ENCODE measurements around the gene CBLB.
"Not testable (repeated sequence)": the region's sequence is repeated elsewhere in the genome, so short reads cannot be mapped to it uniquely, and the experiment has no call there.

Gene CBLB

DNA sequence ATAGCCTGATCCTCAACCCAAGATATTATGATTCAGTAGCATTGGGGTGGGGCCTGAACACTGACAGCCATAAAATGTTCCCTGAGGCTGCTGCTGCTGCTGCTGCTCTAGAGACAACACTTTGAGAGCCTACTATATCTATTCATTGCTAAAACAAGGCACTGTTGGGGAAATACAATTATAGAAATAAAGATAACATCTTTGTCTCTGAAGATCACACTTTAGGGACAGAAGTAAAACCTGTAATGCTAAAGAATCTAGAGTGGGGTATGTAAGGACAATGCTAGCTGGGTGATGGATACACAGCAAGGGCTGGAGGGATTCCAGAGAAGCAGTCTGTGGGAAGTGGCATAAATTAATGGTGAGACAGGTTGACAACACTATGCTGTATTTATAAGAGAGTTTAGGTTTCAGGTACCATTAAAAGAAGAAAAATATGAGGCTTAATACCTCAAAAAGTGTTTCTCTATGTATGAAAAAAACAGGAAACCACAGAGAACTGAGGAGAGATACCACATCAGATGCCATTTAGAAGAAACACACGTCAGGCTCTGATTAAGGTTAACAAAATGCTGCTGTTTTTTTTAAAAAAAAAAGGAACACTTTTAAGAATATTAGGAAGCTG lies 115.9 kb downstream of the CBLB start:
- peak; percentile 76 for DNase-seq (ENCODE audit: low spot score)

DNA sequence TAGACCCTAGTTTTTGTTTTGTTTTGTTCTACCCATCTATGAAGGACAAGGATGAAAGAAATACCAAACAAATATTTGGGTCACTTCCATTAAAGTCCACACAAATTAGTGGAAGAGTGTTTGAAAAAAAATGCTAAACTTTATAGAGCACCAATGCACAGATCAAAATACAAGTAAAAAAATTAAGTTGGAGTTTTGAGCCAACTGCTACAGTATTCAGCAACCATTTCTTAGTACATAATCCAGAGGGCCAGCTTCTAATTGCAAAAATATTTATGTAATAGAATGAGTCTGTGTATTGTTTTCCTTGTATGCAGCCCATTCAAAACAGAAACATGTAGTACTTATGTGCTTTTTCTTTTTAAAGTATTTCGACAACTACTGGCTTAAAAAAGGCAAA lies 121.1 kb downstream of the CBLB start:
- no peak for DNase-seq (ENCODE audit: low spot score)

GRCh38 chr3:105747060-105747541 lies 121.7 kb downstream of the CBLB start:
- peak; percentile 28 for DNase-seq (ENCODE audit: low spot score)

GRCh38 chr3:105746231-105746996 lies 122.4 kb downstream of the CBLB start:
- peak; percentile 36 for DNase-seq (ENCODE audit: low spot score)

- peak; percentile 71 for DNase-seq (ENCODE audit: low spot score)
Measured at GRCh38 chr3:105745046-105745445, 123.8 kb downstream of the CBLB start.

DNA sequence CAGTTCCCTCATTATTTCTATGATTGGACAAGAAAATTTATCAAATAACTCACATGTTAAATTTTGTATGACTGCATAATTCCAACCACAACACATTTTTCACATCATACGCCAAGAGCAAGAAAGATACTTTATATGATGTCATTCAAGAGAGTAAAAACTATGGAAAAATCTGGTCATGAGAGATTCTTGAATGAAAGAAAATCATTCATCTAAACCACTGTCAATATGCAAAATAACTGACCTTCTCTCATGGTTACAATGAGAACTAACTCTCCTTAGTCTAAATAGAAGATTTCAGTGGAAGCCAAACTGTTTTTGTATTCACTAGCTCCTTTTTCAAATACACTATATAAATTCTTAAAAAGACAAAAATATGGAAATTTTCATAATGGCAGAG lies 124.6 kb downstream of the CBLB start:
- DNase-seq (ENCODE audit: low spot score): no peak

DNA sequence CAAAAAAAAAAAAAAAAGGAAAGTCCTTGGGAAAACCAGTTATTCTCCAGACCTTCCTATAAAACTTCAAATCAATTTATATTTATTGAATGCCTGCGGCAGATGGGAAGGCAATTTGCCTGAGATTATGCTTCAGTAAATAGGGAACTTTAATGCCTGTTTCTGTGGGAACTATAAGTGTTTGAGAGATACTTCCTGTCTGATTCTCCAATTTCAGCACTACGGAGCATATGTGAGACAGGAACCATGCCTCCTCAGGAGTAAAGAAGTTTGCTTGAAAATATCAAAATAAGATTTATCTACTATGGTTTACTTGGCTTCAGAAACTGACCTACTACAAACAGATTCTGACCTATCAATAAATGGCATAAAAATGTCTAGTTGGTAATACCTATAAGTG lies 135.5 kb downstream of the CBLB start:
- no peak for DNase-seq (ENCODE audit: low spot score)

DNA sequence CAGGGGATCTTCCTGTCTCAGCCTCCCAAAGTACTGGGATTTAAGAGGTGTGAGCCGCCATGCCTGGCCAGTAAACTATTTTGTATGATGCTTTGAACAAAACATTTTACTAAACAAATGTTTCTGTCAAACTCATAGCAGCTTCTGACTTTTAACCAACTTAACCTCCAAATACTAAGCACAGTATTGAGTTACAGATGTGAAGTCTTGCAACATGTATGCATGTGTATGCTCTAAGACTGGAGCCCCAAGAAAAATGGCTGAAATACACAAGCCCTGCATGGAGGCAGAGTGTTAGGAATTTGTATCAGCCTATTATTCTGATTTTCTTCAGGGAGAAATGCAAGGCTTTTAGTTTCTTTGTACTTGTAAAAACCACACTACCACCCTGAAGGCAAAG lies 137.1 kb downstream of the CBLB start:
- DNase-seq (ENCODE audit: low spot score): no peak

- no peak for DNase-seq (ENCODE audit: low spot score)
Measured at GRCh38 chr3:105730801-105731354, 137.9 kb downstream of the CBLB start.

DNA sequence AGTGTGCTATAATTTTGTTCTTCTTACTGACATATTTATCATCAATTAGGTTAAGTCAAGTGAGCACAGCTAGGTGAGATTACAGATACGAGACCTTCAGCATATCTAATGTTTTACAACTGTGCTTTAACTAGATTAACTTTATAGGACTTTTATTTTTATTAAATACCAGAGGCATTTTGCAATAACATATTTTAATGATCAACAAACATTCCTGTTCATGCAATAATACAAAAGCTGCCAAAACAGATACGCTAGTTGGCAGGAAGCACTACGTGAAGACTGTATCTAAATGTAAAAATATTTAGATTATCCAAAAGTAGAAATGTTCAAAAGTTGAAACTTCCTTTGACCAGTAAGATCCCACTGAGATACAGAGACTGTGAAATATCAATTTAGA lies 139.1 kb downstream of the CBLB start:
- DNase-seq (ENCODE audit: low spot score): no peak

GRCh38 chr3:105728771-105729312 lies 140.0 kb downstream of the CBLB start:
- no peak for DNase-seq (ENCODE audit: low spot score)

- not testable (repeated sequence) for DNase-seq (ENCODE audit: low spot score)
Measured at GRCh38 chr3:105727036-105727435, 141.8 kb downstream of the CBLB start.

- no peak for DNase-seq (ENCODE audit: low spot score)
Measured at GRCh38 chr3:105722943-105723556, 145.8 kb downstream of the CBLB start.

- no peak for DNase-seq (ENCODE audit: low spot score)
Measured at GRCh38 chr3:105719791-105720190, 149.0 kb downstream of the CBLB start.

DNA sequence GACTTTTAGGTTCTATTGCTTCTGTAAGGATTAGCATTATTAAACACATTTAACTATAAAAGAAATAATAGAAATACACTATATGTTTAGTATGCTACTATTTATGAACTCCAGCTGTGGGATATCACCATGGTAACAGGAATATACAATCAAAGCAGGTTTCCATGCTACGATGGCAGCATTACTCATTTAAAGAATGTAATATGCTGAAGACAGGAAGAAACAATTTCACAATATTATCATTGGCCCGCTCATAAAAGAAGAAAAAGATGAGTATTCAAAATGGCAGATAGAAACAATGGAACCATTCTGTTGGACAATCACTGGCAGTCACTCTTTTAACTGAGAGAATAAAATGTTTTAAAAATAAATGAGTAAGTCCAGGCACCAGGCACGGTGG lies 153.4 kb downstream of the CBLB start:
- DNase-seq (ENCODE audit: low spot score): no peak

DNA sequence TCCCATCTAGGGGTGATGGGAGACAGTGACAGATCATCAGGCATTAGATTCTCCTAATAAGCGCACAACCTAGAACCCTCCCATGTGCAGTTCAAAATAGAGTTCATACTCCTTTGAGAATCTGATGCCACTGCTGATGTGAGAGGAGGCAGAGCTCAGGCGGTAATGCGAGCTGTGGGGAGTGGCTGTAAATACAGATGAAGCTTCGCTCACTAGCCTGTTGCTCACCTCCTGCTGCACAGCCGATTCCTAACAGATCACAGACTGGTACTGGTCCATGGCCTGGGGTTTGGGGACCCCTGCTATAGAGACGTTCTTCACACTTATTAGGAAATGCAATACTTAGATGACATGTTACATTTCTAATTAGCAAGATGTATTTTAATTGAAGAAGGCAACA lies 154.4 kb downstream of the CBLB start:
- no peak for DNase-seq (ENCODE audit: low spot score)

DNA sequence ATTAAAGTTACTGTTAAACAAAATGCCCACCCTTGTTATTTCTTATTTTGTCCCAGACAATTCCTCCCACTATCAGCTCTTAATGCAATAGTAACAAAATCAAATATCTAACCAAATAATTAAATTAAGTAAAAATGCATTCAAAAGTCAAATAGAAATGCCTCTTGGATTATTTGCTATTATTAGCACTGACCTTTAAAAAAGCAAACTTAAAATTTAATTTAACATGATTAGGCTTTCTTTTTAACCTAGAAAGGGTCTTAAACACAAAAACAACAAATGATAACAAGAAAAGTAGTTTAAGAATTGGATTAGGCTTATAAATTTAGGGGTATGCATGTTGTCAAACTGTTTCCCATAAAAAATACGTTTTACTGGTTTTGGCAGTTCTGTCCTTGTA lies 159.8 kb downstream of the CBLB start:
- DNase-seq (ENCODE audit: low spot score): no peak

GRCh38 chr3:105707009-105707408 lies 161.8 kb downstream of the CBLB start:
- no peak for DNase-seq (ENCODE audit: low spot score)

GRCh38 chr3:105704726-105705410 lies 163.9 kb downstream of the CBLB start:
- no peak for DNase-seq (ENCODE audit: low spot score)

- DNase-seq (ENCODE audit: low spot score): no peak
Measured at GRCh38 chr3:105700575-105700974, 168.2 kb downstream of the CBLB start.

DNA sequence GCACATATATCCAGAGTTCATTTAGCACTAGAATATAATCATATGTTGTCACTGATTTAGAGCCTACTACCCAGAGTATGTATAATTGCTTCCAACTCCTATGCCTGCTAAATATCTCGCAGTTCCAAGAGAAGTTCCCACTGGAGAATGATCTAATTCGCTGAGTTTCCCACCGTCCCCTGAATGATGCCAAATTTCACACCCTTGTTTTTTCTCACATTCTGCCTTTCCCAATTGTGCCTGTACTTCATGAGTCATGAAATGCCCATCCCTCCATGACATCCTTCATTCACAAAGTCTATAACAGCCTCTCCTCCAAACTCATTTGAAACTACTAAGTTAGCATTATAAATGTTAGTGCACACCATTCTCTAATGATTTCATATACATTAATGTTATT lies 177.2 kb downstream of the CBLB start:
- no peak for DNase-seq (ENCODE audit: low spot score)

GRCh38 chr3:105691053-105691452 lies 177.8 kb downstream of the CBLB start:
- DNase-seq (ENCODE audit: low spot score): no peak
